SKM-1 treated with dmso at 0.1 percent for 144 hours (cell line): Measurements from ENCODE around the gene ATP2B3.

Source experiments
- DNase-seq: peaks from one replicate; lab custom pipeline; 2025; ENCODE audit not compliant: unreplicated experiment; lab: John Stamatoyannopoulos, UW

The ATP2B3 gene

GRCh38 chrX:153631907-153632594, 114.6 kb downstream of the ATP2B3 start:
- DNase-seq: no peak
